Gastroesophageal sphincter (tissue), 4 donors: ENCODE measurements around the gene OR13C5. TPM values are rescaled to one million over a fixed set of nuclear protein-coding genes. Genes with fewer than 3 reads are reported as not detected.
"Not testable (repeated sequence)": the region's sequence is repeated elsewhere in the genome, so short reads cannot be mapped to it uniquely, and the experiment has no call there.

ENCODE experiments used
- ATAC-seq: fragments of 150-250 bp; one replicate; pipeline ENCODE4 v1.9.1; 2016; ENCODE audit warnings: mild to moderate bottlenecking, moderate library complexity
- H3K27ac ChIP-seq, 4 donors: fragments of 200-600 bp; sonication (generic) in 3 of 4; 1 replicate in 3 of 4; 2 replicates in 1 of 4; pipeline ENCODE4 v1.5.1; 2016 to 2019
- H3K27me3 ChIP-seq: fragments of 200-600 bp; sonication (generic); one replicate; pipeline ENCODE4 v1.5.1; 2019
- H3K36me3 ChIP-seq, 2 donors: fragments of 200-600 bp; sonication (generic); one replicate each; pipeline ENCODE4 v1.5.1; 2019; ENCODE audit warnings: control low read depth in 1 of 2
- H3K4me1 ChIP-seq, 3 donors: fragments of 200-600 bp; sonication (generic); 1 replicate in 2 of 3; 2 replicates in 1 of 3; pipeline ENCODE4 v1.5.1; 2016 to 2019; ENCODE audit warnings: control low read depth in 2 of 3
- H3K4me3 ChIP-seq, 2 donors: fragments of 200-600 bp; sonication (generic); one replicate each; pipeline ENCODE4 v1.5.1; 2019; ENCODE audit warnings: mild to moderate bottlenecking in 1 of 2, moderate library complexity in 1 of 2
- H3K9me3 ChIP-seq, 3 donors: fragments of 200-600 bp; sonication (generic); one replicate each; pipeline ENCODE4 v1.5.1; 2017 to 2019; ENCODE audit warnings: control low read depth in 2 of 3
- EP300 ChIP-seq: sonication (generic); formaldehyde crosslinking; IDR thresholded peaks from one replicate; pipeline ENCODE4 v1.6.1; 2017; ENCODE audit warnings: antibody characterized with exemption, mild to moderate bottlenecking
- POLR2A ChIP-seq, 2 donors: fragments of 450-650 bp; IDR thresholded peaks; one replicate each; pipeline ENCODE4 v1.6.1; 2017; ENCODE audit warnings: antibody characterized with exemption in 2 of 2, mild to moderate bottlenecking in 2 of 2, moderate library complexity in 1 of 2
- POLR2AphosphoS5 ChIP-seq: sonication (generic); formaldehyde crosslinking; IDR thresholded peaks from one replicate; pipeline ENCODE4 v1.6.1; 2017; ENCODE audit warnings: antibody characterized with exemption
- WGBS, 2 donors: methylation state at CpG; one replicate each; pipeline ENCODE4 v1.1.5; 2018; ENCODE audit warnings: low coverage in 1 of 2; 5-methylcytosine and 5-hydroxymethylcytosine counted together
- total RNA-seq, 4 donors: library from RNA; depleted of rRNA; stranded (reverse); fragments of >200 nt; gene quantifications; one replicate each; pipeline ENCODE4 v1.1.0, GENCODE V29; 2016
- TF ChIP-seq, protein P1 (sequence below), 4 experiments: fragments of 200-600 bp in 2 of 4; fragments of 450-650 bp in 2 of 4; sonication (generic) in 1 of 4; IDR thresholded peaks; one replicate each; pipeline ENCODE4 v1.5.1; 2017 to 2019; ENCODE audit warnings: antibody characterized with exemption in 4 of 4, mild to moderate bottlenecking in 2 of 4, moderate library complexity in 2 of 4

The OR13C5 gene
- total RNA-seq, 4 donors from 2014 or later = not detected

DNA sequence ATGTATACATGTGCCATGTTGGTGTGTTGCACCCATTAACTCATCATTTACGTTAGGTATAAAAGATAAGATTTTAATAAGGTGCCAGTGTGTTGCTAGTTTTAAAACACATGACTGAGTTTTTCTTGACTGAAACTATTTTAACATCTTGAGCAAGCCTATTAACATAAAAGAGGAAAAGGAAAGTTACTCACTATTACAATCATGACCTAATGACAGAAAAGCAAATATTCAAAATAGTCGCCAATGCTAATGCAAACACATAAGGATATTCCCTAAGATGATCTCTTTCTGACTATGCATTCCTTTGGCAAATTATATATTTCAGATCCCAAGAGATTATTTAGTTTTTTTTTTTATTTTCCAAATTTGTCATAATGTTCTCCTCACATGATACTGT lies 12.0 kb upstream of the OR13C5 start:
- Histone ChIP-seq H3K27ac (no peak overlapping the region), H3K4me1 (no peaks in the 10 kb centered on the region), H3K36me3 (no peaks in the 10 kb centered on the region), H3K27me3 (no peaks in the 10 kb centered on the region), H3K4me3 (no peak overlapping the region), H3K9me3 (peaks cover 0 to 5% (median 0%) of the 10 kb centered on the region in 3 donors)
- ATAC-seq = no peak
- TF ChIP-seq, protein P1, sequence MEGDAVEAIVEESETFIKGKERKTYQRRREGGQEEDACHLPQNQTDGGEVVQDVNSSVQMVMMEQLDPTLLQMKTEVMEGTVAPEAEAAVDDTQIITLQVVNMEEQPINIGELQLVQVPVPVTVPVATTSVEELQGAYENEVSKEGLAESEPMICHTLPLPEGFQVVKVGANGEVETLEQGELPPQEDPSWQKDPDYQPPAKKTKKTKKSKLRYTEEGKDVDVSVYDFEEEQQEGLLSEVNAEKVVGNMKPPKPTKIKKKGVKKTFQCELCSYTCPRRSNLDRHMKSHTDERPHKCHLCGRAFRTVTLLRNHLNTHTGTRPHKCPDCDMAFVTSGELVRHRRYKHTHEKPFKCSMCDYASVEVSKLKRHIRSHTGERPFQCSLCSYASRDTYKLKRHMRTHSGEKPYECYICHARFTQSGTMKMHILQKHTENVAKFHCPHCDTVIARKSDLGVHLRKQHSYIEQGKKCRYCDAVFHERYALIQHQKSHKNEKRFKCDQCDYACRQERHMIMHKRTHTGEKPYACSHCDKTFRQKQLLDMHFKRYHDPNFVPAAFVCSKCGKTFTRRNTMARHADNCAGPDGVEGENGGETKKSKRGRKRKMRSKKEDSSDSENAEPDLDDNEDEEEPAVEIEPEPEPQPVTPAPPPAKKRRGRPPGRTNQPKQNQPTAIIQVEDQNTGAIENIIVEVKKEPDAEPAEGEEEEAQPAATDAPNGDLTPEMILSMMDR (IDR thresholded peaks at IDR 0.05) = no peak
- TF ChIP-seq POLR2AphosphoS5 = no peak
- no peak for TF ChIP-seq EP300
- no peak for TF ChIP-seq POLR2A (IDR thresholded peaks at IDR 0.05)
- WGBS, 2 donors = 63 to 73% methylated on average over 1 to 2 of the region's 2 CpGs

DNA sequence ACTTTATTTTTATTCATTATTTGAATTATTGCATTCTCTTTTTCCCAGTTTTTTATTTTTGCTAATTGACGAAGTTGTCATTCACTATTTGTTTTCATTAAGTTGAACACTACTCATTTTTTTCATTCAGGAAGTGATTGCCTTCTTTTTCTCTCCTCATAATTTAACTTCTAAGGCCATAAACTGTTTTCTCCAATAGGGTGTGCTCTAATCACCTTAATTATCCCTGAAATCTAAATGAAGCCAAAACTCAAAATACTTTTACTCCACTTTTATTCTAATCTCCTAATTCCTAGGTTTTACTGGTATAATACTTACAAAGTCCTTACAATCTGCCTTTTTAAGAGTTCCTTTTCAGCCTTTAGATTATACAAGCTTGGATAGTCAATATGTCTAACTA lies 9.1 kb upstream of the OR13C5 start:
- H3K36me3 ChIP-seq = no peaks in the 10 kb centered on the region
- no peak for ATAC-seq
- no peak overlapping the region for H3K4me3 ChIP-seq
- H3K27ac ChIP-seq = no peak overlapping the region
- no peaks in the 10 kb centered on the region for H3K9me3 ChIP-seq
- 44 to 57% methylated on average over 1 of the region's 1 CpG for WGBS, 2 donors
- no peaks in the 10 kb centered on the region for H3K27me3 ChIP-seq
- H3K4me1 ChIP-seq = no peaks in the 10 kb centered on the region
- TF ChIP-seq, protein P1 (IDR thresholded peaks at IDR 0.05) = no peak
- TF ChIP-seq POLR2AphosphoS5 (no peak), POLR2A (IDR thresholded peaks at IDR 0.05) (no peak), EP300 (no peak)

DNA sequence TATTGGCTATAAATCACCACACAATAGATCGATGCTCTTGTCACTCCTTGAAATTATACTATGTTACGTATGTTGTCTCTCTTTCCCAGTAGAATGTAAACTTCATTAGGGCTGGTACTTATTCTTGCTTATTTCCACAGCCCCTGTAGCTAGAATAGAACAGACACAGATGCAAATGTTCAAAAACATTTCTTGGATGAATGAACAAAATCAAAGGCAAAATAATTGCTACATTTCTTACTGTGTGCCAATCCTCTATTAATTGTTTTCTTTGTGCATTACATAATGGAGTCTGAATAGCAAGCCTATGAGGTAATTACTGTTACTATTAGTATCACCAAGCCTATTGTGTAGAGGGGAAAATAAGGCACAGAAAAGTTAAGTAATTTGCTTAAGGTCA lies 6.9 kb upstream of the OR13C5 start:
- no peak for ATAC-seq
- TF ChIP-seq POLR2AphosphoS5 = no peak
- TF ChIP-seq, protein P1 (IDR thresholded peaks at IDR 0.05) = no peak
- TF ChIP-seq POLR2A (IDR thresholded peaks at IDR 0.05) = no peak
- Histone ChIP-seq H3K9me3 (no peaks in the 10 kb centered on the region), H3K27me3 (no peaks in the 10 kb centered on the region), H3K4me1 (no peaks in the 10 kb centered on the region), H3K36me3 (no peaks in the 10 kb centered on the region), H3K4me3 (no peak overlapping the region), H3K27ac (no peak overlapping the region)
- 63 to 74% methylated on average over 2 of the region's 2 CpGs for WGBS, 2 donors

DNA sequence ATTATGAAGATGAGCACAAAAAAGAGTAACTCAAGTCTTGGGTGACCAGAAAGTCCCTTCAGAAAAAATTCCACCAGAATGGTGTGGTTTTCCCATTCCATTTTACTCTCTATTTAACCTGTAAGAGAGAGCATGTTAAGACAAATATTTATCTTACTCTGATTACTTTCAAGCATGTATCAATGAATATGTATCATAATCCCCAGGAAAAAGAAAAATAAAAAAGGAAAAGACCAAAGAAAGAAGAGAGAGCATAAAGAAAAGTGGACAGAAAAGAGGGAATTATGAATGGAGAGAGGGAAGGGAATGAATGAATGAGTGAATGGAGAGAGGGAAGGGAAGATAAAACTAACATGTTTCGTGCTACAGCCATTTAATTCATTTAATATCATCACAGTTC lies 6.3 kb upstream of the OR13C5 start, which contains the start of gene OR13C2:
OR13C2 (minus strand) TSS at position 101 of the 400 bp plus-strand sequence; CDS start at position 101, 0 bp downstream.
- not testable (repeated sequence) for H3K27me3 ChIP-seq, H3K27ac ChIP-seq, H3K4me1 ChIP-seq, H3K36me3 ChIP-seq, ATAC-seq, H3K4me3 ChIP-seq, H3K9me3 ChIP-seq
- 67 to 70% methylated on average over 1 of the region's 1 CpG for WGBS, 2 donors

DNA sequence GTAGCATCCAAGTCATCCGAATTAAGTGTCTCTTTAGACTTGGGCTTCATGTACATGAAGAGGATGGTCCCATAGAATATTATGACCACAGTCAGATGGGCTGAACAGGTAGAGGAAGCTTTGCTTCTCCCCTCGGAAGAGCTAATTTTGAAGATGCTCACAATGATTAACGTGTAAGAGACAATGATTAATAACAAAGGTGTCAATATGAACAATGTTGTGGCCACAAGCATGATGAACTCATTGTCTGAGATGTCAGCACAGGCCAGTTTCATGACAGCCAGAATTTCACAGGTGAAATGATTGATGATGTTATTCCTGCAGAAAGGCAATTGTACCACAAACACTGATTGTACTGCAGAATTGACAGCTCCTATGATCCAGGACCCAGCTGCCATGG lies 5.6 kb upstream of the OR13C5 start:
- no peaks in the 10 kb centered on the region for H3K27me3 ChIP-seq
- no peak overlapping the region for H3K27ac ChIP-seq
- WGBS, 2 donors = 65 to 74% methylated on average over 3 of the region's 3 CpGs
- TF ChIP-seq EP300 (no peak), POLR2A (IDR thresholded peaks at IDR 0.05) (no peak), POLR2AphosphoS5 (no peak)
- TF ChIP-seq, protein P1 (IDR thresholded peaks at IDR 0.05) = no peak
- H3K4me1 ChIP-seq = no peaks in the 10 kb centered on the region
- H3K9me3 ChIP-seq = no peaks in the 10 kb centered on the region
- H3K4me3 ChIP-seq = no peak overlapping the region
- no peak for ATAC-seq
- H3K36me3 ChIP-seq = no peaks in the 10 kb centered on the region

DNA sequence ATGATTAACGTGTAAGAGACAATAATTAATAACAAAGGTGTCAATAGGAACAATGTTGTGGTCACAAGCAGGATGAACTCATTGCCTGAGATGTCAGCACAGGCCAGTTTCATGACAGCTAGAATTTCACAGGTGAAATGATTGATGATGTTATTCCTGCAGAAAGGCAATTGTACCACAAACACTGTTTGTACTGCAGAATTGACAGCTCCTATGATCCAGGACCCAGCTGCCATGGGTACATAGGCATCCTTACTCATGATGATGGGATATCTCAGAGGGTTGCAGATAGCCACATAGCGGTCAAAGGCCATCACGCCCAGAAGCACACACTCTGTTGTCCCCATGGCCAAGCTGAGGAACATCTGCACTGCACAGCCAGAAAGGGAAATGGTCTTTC lies 464 bp downstream of the OR13C5 start:
- not testable (repeated sequence) for H3K36me3 ChIP-seq, ATAC-seq, H3K27ac ChIP-seq, H3K27me3 ChIP-seq, H3K9me3 ChIP-seq, H3K4me1 ChIP-seq, H3K4me3 ChIP-seq
- WGBS, 2 donors = 50 to 78% methylated on average over 1 of the region's 3 CpGs
